ENCODE results near the gene SLC19A1.

The SLC19A1 gene

GRCh38 chr21:45469273-45470086 lies 72.8 kb downstream of the SLC19A1 start:
- DNase-seq (ENCODE audit: low read depth in 2 of 2, low spot score in 1 of 2): no peak

- DNase-seq (ENCODE audit: low read depth in 2 of 2, low spot score in 1 of 2): no peak
Measured at GRCh38 chr21:45468971-45469272, 73.3 kb downstream of the SLC19A1 start.

- DNase-seq (ENCODE audit: low read depth in 2 of 2, low spot score in 1 of 2): no peak
Measured at GRCh38 chr21:45468051-45468970, 73.9 kb downstream of the SLC19A1 start.

- no peak for DNase-seq (ENCODE audit: low read depth in 2 of 2, low spot score in 1 of 2)
Measured at GRCh38 chr21:45467221-45467779, 74.9 kb downstream of the SLC19A1 start.

GRCh38 chr21:45466330-45467220 lies 75.7 kb downstream of the SLC19A1 start:
- DNase-seq (ENCODE audit: low read depth in 2 of 2, low spot score in 1 of 2): no peak

- DNase-seq (ENCODE audit: low read depth in 2 of 2, low spot score in 1 of 2): no peak
Measured at GRCh38 chr21:45465611-45466329, 76.5 kb downstream of the SLC19A1 start.

GRCh38 chr21:45465105-45465504 lies 77.1 kb downstream of the SLC19A1 start:
- no peak for DNase-seq (ENCODE audit: low read depth in 2 of 2, low spot score in 1 of 2)

- DNase-seq (ENCODE audit: low read depth in 2 of 2, low spot score in 1 of 2): no peak
Measured at GRCh38 chr21:45464309-45464708, 77.9 kb downstream of the SLC19A1 start.

GRCh38 chr21:45463871-45464270 lies 78.4 kb downstream of the SLC19A1 start:
- DNase-seq (ENCODE audit: low read depth in 2 of 2, low spot score in 1 of 2): no peak

GRCh38 chr21:45461806-45462341 lies 80.4 kb downstream of the SLC19A1 start:
- no peak for DNase-seq (ENCODE audit: low read depth in 2 of 2, low spot score in 1 of 2)

- DNase-seq (ENCODE audit: low read depth in 2 of 2, low spot score in 1 of 2): no peak
Measured at GRCh38 chr21:45461369-45461750, 80.9 kb downstream of the SLC19A1 start.

GRCh38 chr21:45460611-45461368 lies 81.5 kb downstream of the SLC19A1 start:
- DNase-seq (ENCODE audit: low read depth in 2 of 2, low spot score in 1 of 2): no peak

GRCh38 chr21:45460011-45460565 lies 82.2 kb downstream of the SLC19A1 start:
- DNase-seq (ENCODE audit: low read depth in 2 of 2, low spot score in 1 of 2): no peak

- no peak for DNase-seq (ENCODE audit: low read depth in 2 of 2, low spot score in 1 of 2)
Measured at GRCh38 chr21:45459171-45460010, 82.8 kb downstream of the SLC19A1 start.

- no peak for DNase-seq (ENCODE audit: low read depth in 2 of 2, low spot score in 1 of 2)
Measured at GRCh38 chr21:45458281-45459170, 83.7 kb downstream of the SLC19A1 start.

GRCh38 chr21:45457832-45458172 lies 84.4 kb downstream of the SLC19A1 start:
- no peak for DNase-seq (ENCODE audit: low read depth in 2 of 2, low spot score in 1 of 2)

GRCh38 chr21:45457161-45457831 lies 84.9 kb downstream of the SLC19A1 start:
- no peak for DNase-seq (ENCODE audit: low read depth in 2 of 2, low spot score in 1 of 2)
